Liver (tissue), 9 donors: ENCODE measurements around the gene KHDC3L. TPM values are rescaled to one million over a fixed set of nuclear protein-coding genes. Genes with fewer than 3 reads are reported as not detected.

Source experiments
- DNase-seq: peaks from one replicate; pipeline ENCODE4 v3.0.0-alpha.2; 2017; ENCODE audit warnings: low spot score
- H3K27ac ChIP-seq, 2 donors: one replicate each; pipeline ENCODE4 v1.7.0; 2013; ENCODE audit warnings: inconsistent platforms in 2 of 2, low read length in 2 of 2, control low read depth in 1 of 2, low read depth in 1 of 2, mild to moderate bottlenecking in 1 of 2
- H3K27me3 ChIP-seq, 4 donors: one replicate each; pipeline versions ENCODE4 v1.6.1 to v1.7.0; 2013; ENCODE audit warnings: low read length in 3 of 4, inconsistent platforms in 1 of 4, mild to moderate bottlenecking in 1 of 4, moderate library complexity in 1 of 4; ENCODE audit not compliant: control insufficient read depth in 4 of 4, insufficient read depth in 4 of 4
- H3K36me3 ChIP-seq, 4 donors: one replicate each; pipeline versions ENCODE4 v1.6.1 to v1.7.0; 2013; ENCODE audit warnings: low read length in 3 of 4, mild to moderate bottlenecking in 3 of 4, low read depth in 1 of 4, moderate library complexity in 1 of 4; ENCODE audit not compliant: control insufficient read depth in 4 of 4, insufficient read depth in 3 of 4
- H3K4me1 ChIP-seq, 4 donors: one replicate each; pipeline versions ENCODE4 v1.6.1 to v1.7.0; 2013; ENCODE audit warnings: low read length in 3 of 4, mild to moderate bottlenecking in 3 of 4, moderate library complexity in 1 of 4; ENCODE audit not compliant: control insufficient read depth in 4 of 4, insufficient read depth in 4 of 4
- H3K4me3 ChIP-seq, 3 donors: one replicate each; pipeline versions ENCODE4 v1.6.1 to v1.7.0; 2013; ENCODE audit warnings: low read length in 3 of 3, control low read depth in 1 of 3, low read depth in 1 of 3, mild to moderate bottlenecking in 1 of 3
- H3K9ac ChIP-seq, 2 donors: one replicate each; pipeline ENCODE4 v1.7.0; 2013; ENCODE audit warnings: low read length in 2 of 2, mild to moderate bottlenecking in 2 of 2, moderate library complexity in 2 of 2, control low read depth in 1 of 2, low read depth in 1 of 2
- H3K9me3 ChIP-seq, 4 donors: one replicate each; pipeline versions ENCODE4 v1.6.1 to v1.7.0; 2013; ENCODE audit warnings: low read length in 3 of 4; ENCODE audit not compliant: control insufficient read depth in 4 of 4
- ATF3 ChIP-seq: IDR thresholded peaks from 2 replicates; pipeline ENCODE4 v1.6.1; 2016; ENCODE audit warnings: antibody characterized with exemption
- EGR1 ChIP-seq, 2 donors: IDR thresholded peaks; 2 replicates each; pipeline ENCODE4 v1.6.1; 2016 to 2018; ENCODE audit warnings: antibody characterized with exemption in 2 of 2, low read depth in 2 of 2
- FOXA1 ChIP-seq: IDR thresholded peaks from 2 replicates; pipeline ENCODE4 v1.6.1; 2016; ENCODE audit warnings: antibody characterized with exemption
- FOXA2 ChIP-seq: IDR thresholded peaks from 2 replicates; pipeline ENCODE4 v1.6.1; 2016; ENCODE audit warnings: antibody characterized with exemption
- GABPA ChIP-seq, 2 donors: IDR thresholded peaks in 1 of 2; conservative IDR thresholded peaks in 1 of 2; 2 replicates each; pipeline ENCODE4 v1.6.1; 2016; ENCODE audit warnings: antibody characterized with exemption in 2 of 2, mild to moderate bottlenecking in 1 of 2, moderate library complexity in 1 of 2
- HNF4A ChIP-seq, 2 donors: conservative IDR thresholded peaks; 2 replicates each; pipeline ENCODE4 v1.6.1; 2016; ENCODE audit warnings: antibody characterized with exemption in 2 of 2, mild to moderate bottlenecking in 2 of 2
- HNF4G ChIP-seq: IDR thresholded peaks from 2 replicates; pipeline ENCODE4 v1.6.1; 2016; ENCODE audit warnings: antibody characterized with exemption
- JUND ChIP-seq, 2 donors: IDR thresholded peaks; 2 replicates each; pipeline ENCODE4 v1.6.1; 2016; ENCODE audit warnings: antibody characterized with exemption in 2 of 2
- MAX ChIP-seq: IDR thresholded peaks from 2 replicates; pipeline ENCODE4 v1.6.1; 2016; ENCODE audit warnings: antibody characterized with exemption
- NR2F2 ChIP-seq: IDR thresholded peaks from 2 replicates; pipeline ENCODE4 v1.6.1; 2016; ENCODE audit warnings: antibody characterized with exemption
- RAD21 ChIP-seq, 2 donors: IDR thresholded peaks; 2 replicates each; pipeline ENCODE4 v1.6.1; 2016; ENCODE audit warnings: antibody characterized with exemption in 2 of 2, mild to moderate bottlenecking in 2 of 2
- RXRA ChIP-seq, 2 donors: IDR thresholded peaks; 2 replicates each; pipeline ENCODE4 v1.6.1; 2017 to 2018; ENCODE audit warnings: antibody characterized with exemption in 2 of 2, mild to moderate bottlenecking in 1 of 2
- SP1 ChIP-seq: IDR thresholded peaks from 2 replicates; pipeline ENCODE4 v1.6.1; 2018; ENCODE audit warnings: antibody characterized with exemption, mild to moderate bottlenecking
- TAF1 ChIP-seq: conservative IDR thresholded peaks from 2 replicates; pipeline ENCODE4 v1.6.1; 2016; ENCODE audit warnings: antibody characterized with exemption, mild to moderate bottlenecking
- ZBTB33 ChIP-seq: IDR thresholded peaks from 2 replicates; pipeline ENCODE4 v1.6.1; 2016; ENCODE audit warnings: antibody characterized with exemption
- WGBS: extraction: QIAGEN DNeasy Blood & Tissue Kit; methylation state at CpG from one replicate; pipeline ENCODE4 v1.1.7; 2013; 5-methylcytosine and 5-hydroxymethylcytosine counted together
- polyA plus RNA-seq, 2 donors: library from polyadenylated mRNA; stranded (reverse) in 1 of 2; unstranded in 1 of 2; fragments of 200-250 nt in 1 of 2; fragments of >200 nt in 1 of 2; fragmentation: Nextera tagmentation in 1 of 2; extraction: Ambion mirVana in 1 of 2; gene quantifications; one replicate each; pipeline versions ENCODE4 v1.2.1 to v1.2.3, GENCODE V29; 2013 to 2015
- total RNA-seq, 2 donors: library from RNA; depleted of rRNA; stranded (reverse); fragments of >200 nt; gene quantifications; one replicate each; pipeline ENCODE4 v1.2.3, GENCODE V29; 2014
- donor health status: healthy.
- donor health status: healthy.
- donor health status: healthy.
- donor health status: healthy.
- donor health status: healthy.

Gene KHDC3L
- total and polyA plus RNA-seq, 4 donors = not detected

- WGBS = 46% methylated on average over 3 of the region's 3 CpGs
- TF ChIP-seq HNF4G (no peak), NR2F2 (no peak)
- no peak for DNase-seq
- no peak overlapping the region for H3K27ac ChIP-seq
- H3K36me3 ChIP-seq = no peaks in the 10 kb centered on the region
- H3K4me1 ChIP-seq = peaks cover 0 to 1% (median 0%) of the 10 kb centered on the region in 4 donors
- H3K9me3 ChIP-seq = no peaks in the 10 kb centered on the region
- peaks cover 0 to 5% (median 0%) of the 10 kb centered on the region in 4 donors for H3K27me3 ChIP-seq
- no peak overlapping the region for H3K4me3 ChIP-seq
- no peak overlapping the region for H3K9ac ChIP-seq
Observed at GRCh38 chr6:73329201-73329600, 33.3 kb upstream of the KHDC3L start.

GRCh38 chr6:73339340-73339739, 23.1 kb upstream of the KHDC3L start:
- 65% methylated on average over 3 of the region's 3 CpGs for WGBS
- TF ChIP-seq FOXA2 (no peak), JUND (IDR thresholded peaks at IDR 0.05) (no peak), RAD21 (IDR thresholded peaks at IDR 0.05) (no peak), ZBTB33 (no peak)
- Histone ChIP-seq H3K27me3 (no peaks in the 10 kb centered on the region), H3K4me3 (no peak overlapping the region), H3K27ac (no peak overlapping the region), H3K9ac (no peak overlapping the region), H3K9me3 (no peaks in the 10 kb centered on the region), H3K4me1 (no peaks in the 10 kb centered on the region), H3K36me3 (no peaks in the 10 kb centered on the region)
- no peak for DNase-seq

- no peaks in the 10 kb centered on the region for H3K36me3 ChIP-seq
Observed at GRCh38 chr6:73340048-73340447, 22.4 kb upstream of the KHDC3L start.

More at GRCh38 chr6:73340048-73340447, 22.4 kb upstream of the KHDC3L start:
- WGBS = 69% methylated on average over 2 of the region's 2 CpGs
- Histone ChIP-seq H3K27me3 (no peaks in the 10 kb centered on the region), H3K4me1 (no peaks in the 10 kb centered on the region), H3K27ac (no peak overlapping the region), H3K9ac (no peak overlapping the region), H3K4me3 (no peak overlapping the region), H3K9me3 (no peaks in the 10 kb centered on the region)
- no peak for DNase-seq
- no peak for TF ChIP-seq EGR1 (IDR thresholded peaks at IDR 0.05; ENCODE audit: low read depth in 2 of 2)
- TF ChIP-seq MAX = no peak
- no peak for TF ChIP-seq RAD21 (IDR thresholded peaks at IDR 0.05)
- TF ChIP-seq FOXA1 = no peak
- TF ChIP-seq GABPA (IDR thresholded peaks at IDR 0.05 in 1 of 2, conservative IDR thresholded peaks at IDR 0.05 in 1 of 2) = no peak
- TF ChIP-seq NR2F2 = no peak
- TF ChIP-seq JUND (IDR thresholded peaks at IDR 0.05) = no peak
- no peak for TF ChIP-seq TAF1
- no peak for TF ChIP-seq ZBTB33
- no peak for TF ChIP-seq ATF3
- TF ChIP-seq RXRA (IDR thresholded peaks at IDR 0.05) = no peak
- no peak for TF ChIP-seq HNF4A (conservative IDR thresholded peaks at IDR 0.05)
- TF ChIP-seq HNF4G = no peak
- TF ChIP-seq SP1 = no peak
